NCI-H1436 treated with DMSO at 0.1 percent for 48 hours (cell line): Measurements from ENCODE around the gene NIT1.
A peak's percentile ranks its signal among the peaks of the same experiment; 100 is the strongest.
"Not testable (repeated sequence)": the region's sequence is repeated elsewhere in the genome, so short reads cannot be mapped to it uniquely, and the experiment has no call there.

ENCODE experiments used
- DNase-seq: peaks from one replicate; lab custom pipeline; 2025; lab: John Stamatoyannopoulos, UW

NIT1 gene

GRCh38 chr1:161115132-161115711 lies 2.7 kb upstream of the NIT1 start:
- DNase-seq: no peak

GRCh38 chr1:161115961-161116360 lies 1.9 kb upstream of the NIT1 start:
- not testable (repeated sequence) for DNase-seq

- DNase-seq: no peak
Observed at GRCh38 chr1:161119092-161119903, 1.4 kb downstream of the NIT1 start.

- DNase-seq: no peak
Observed at GRCh38 chr1:161121042-161121650, 3.2 kb downstream of the NIT1 start.

- no peak for DNase-seq
Observed at GRCh38 chr1:161121834-161122233, 3.9 kb downstream of the NIT1 start.

GRCh38 chr1:161122967-161123366 lies 5.1 kb downstream of the NIT1 start:
- no peak for DNase-seq

GRCh38 chr1:161127649-161128048 lies 9.7 kb downstream of the NIT1 start:
- no peak for DNase-seq

GRCh38 chr1:161128591-161129420 lies 10.9 kb downstream of the NIT1 start:
- no peak for DNase-seq

GRCh38 chr1:161130266-161130665 lies 12.4 kb downstream of the NIT1 start:
- no peak for DNase-seq

- DNase-seq: no peak
Observed at GRCh38 chr1:161131523-161132409, 13.9 kb downstream of the NIT1 start.

- peak; percentile 85 for DNase-seq
Observed at GRCh38 chr1:161132410-161133219, 14.7 kb downstream of the NIT1 start, which contains the start of gene DEDD. TSS of gene DEDD (minus strand) at chr1:161132667. CDS start at chr1:161124462, 8,205 bp downstream.

- DNase-seq: no peak
Observed at GRCh38 chr1:161133220-161133740, 15.4 kb downstream of the NIT1 start.

GRCh38 chr1:161137881-161138280 lies 20.0 kb downstream of the NIT1 start:
- DNase-seq: no peak

- no peak for DNase-seq
Observed at GRCh38 chr1:161138431-161138830, 20.5 kb downstream of the NIT1 start.

GRCh38 chr1:161139766-161140165 lies 21.9 kb downstream of the NIT1 start:
- no peak for DNase-seq

- DNase-seq: no peak
Observed at GRCh38 chr1:161140755-161141400, 23.0 kb downstream of the NIT1 start.

GRCh38 chr1:161145832-161146231 lies 27.9 kb downstream of the NIT1 start:
- DNase-seq: no peak

- no peak for DNase-seq
Observed at GRCh38 chr1:161153176-161153575, 35.3 kb downstream of the NIT1 start.

GRCh38 chr1:161153682-161154337 lies 35.9 kb downstream of the NIT1 start, which contains the start of gene UFC1:
TSS of gene UFC1 (plus strand) at chr1:161153978. CDS start at chr1:161153998, 20 bp downstream.
- peak; percentile 73 for DNase-seq
